ENCODE measurements around the gene CDH6. TPM values are rescaled to one million over a fixed set of nuclear protein-coding genes. Genes with fewer than 3 reads are reported as not detected.

CDH6 gene
- total and polyA plus RNA-seq, 10 of the 15 experiments (the other 5 are each of a cell fraction or from before 2014, with no cell fraction given), result 0.01 TPM; not detected in 9

DNA sequence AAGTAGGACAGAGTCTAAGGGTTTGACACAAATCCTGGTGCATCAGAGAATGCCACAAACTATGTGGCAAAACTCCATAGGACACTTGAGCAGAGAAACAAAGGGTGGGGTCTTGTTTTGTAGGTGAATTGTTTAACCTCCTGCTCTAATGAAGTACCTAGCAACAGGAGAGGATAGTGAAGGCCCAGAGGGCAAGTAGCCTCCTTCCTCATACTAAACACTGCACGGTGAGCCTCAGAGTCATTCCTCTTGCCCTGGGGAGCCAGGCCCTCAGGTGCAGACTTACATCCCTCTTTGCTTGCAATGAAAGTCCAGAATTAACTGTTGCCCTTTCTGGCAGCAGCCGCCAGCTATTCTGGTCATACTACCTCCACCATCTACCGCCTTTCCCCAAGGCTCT lies 172.3 kb downstream of the CDH6 start:
- CTCF ChIA-PET, result no interaction called here
- no peak overlapping the region for H2AFZ ChIP-seq (ENCODE audit: control insufficient read depth, low read depth, low read length)
- H4K20me1 ChIP-seq (ENCODE audit: control insufficient read depth, insufficient read depth), result no peaks in the 10 kb centered on the region
- POLR2A ChIA-PET, result no interaction called here
- H3K27ac ChIP-seq (ENCODE audit: control insufficient read depth, insufficient read depth), result no peak overlapping the region
- H3K79me2 ChIP-seq (ENCODE audit: control insufficient read depth, insufficient read depth, low read length), result no peaks in the 10 kb centered on the region
- H3K4me1 ChIP-seq (ENCODE audit: control insufficient read depth, insufficient read depth, low read length), result no peaks in the 10 kb centered on the region
- no TSS peak for BruUV-seq (replicated peaks)
- intact Hi-C loops (cut with micrococcal nuclease; ENCODE audit: unreplicated experiment), result no loop called here
- H3K4me3 ChIP-seq, result no peak overlapping the region
- no peak overlapping the region for H3K4me2 ChIP-seq (ENCODE audit: control insufficient read depth, insufficient read depth)
- SMC1A ChIA-PET (ENCODE audit: uncharacterized antibody, unreplicated experiment), result no interaction called here
- H3K9ac ChIP-seq (ENCODE audit: control insufficient read depth, insufficient read depth, low read length), result no peak overlapping the region
- H3K9me3 ChIP-seq (replicated peaks; ENCODE audit: control insufficient read depth, insufficient read depth, low read length), result no peaks in the 10 kb centered on the region; the same call in 2 of the 3 replicates
- H3K27me3 ChIP-seq (replicated peaks in 1 of 2; ENCODE audit: control insufficient read depth in 2 of 2, insufficient read depth in 2 of 2, low read length in 1 of 2), result peaks cover 0 to 3% of the 10 kb centered on the region in 2 experiments; a peak in 1 of 4 replicates
- H3K36me3 ChIP-seq (ENCODE audit: control insufficient read depth in 2 of 2, insufficient read depth in 2 of 2, low read length in 1 of 2), result no peaks in the 10 kb centered on the region
- WGBS (ENCODE audit: insufficient coverage, insufficient replicate concordance, low lambda C conversion rate, missing lambda C conversion rate), result 29% methylated on average over 3 of the region's 3 CpGs
- RAD21 ChIA-PET (ENCODE audit: unreplicated experiment), result no interaction called here
- FAIRE-seq (no peak), DNase-seq (ENCODE audit: low read depth, low spot score) (no peak), ATAC-seq (no peak)
- in situ Hi-C loops (cut with MboI), result no loop called here
- TF ChIP-seq, protein P1, sequence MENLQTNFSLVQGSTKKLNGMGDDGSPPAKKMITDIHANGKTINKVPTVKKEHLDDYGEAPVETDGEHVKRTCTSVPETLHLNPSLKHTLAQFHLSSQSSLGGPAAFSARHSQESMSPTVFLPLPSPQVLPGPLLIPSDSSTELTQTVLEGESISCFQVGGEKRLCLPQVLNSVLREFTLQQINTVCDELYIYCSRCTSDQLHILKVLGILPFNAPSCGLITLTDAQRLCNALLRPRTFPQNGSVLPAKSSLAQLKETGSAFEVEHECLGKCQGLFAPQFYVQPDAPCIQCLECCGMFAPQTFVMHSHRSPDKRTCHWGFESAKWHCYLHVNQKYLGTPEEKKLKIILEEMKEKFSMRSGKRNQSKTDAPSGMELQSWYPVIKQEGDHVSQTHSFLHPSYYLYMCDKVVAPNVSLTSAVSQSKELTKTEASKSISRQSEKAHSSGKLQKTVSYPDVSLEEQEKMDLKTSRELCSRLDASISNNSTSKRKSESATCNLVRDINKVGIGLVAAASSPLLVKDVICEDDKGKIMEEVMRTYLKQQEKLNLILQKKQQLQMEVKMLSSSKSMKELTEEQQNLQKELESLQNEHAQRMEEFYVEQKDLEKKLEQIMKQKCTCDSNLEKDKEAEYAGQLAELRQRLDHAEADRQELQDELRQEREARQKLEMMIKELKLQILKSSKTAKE (IDR thresholded peaks at IDR 0.05; ENCODE audit: low read depth, poor library complexity, severe bottlenecking), result no peak
- TF ChIP-seq FOS (IDR thresholded peaks at IDR 0.05; ENCODE audit: borderline replicate concordance, extremely low read depth, insufficient read length), result no peak
- no peak for TF ChIP-seq GATAD2B (conservative IDR thresholded peaks at IDR 0.05; ENCODE audit: low read depth)
- TF ChIP-seq, protein P2, sequence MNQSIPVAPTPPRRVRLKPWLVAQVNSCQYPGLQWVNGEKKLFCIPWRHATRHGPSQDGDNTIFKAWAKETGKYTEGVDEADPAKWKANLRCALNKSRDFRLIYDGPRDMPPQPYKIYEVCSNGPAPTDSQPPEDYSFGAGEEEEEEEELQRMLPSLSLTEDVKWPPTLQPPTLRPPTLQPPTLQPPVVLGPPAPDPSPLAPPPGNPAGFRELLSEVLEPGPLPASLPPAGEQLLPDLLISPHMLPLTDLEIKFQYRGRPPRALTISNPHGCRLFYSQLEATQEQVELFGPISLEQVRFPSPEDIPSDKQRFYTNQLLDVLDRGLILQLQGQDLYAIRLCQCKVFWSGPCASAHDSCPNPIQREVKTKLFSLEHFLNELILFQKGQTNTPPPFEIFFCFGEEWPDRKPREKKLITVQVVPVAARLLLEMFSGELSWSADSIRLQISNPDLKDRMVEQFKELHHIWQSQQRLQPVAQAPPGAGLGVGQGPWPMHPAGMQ (IDR thresholded peaks at IDR 0.05; ENCODE audit: borderline replicate concordance), result no peak
- TF ChIP-seq, protein P3, sequence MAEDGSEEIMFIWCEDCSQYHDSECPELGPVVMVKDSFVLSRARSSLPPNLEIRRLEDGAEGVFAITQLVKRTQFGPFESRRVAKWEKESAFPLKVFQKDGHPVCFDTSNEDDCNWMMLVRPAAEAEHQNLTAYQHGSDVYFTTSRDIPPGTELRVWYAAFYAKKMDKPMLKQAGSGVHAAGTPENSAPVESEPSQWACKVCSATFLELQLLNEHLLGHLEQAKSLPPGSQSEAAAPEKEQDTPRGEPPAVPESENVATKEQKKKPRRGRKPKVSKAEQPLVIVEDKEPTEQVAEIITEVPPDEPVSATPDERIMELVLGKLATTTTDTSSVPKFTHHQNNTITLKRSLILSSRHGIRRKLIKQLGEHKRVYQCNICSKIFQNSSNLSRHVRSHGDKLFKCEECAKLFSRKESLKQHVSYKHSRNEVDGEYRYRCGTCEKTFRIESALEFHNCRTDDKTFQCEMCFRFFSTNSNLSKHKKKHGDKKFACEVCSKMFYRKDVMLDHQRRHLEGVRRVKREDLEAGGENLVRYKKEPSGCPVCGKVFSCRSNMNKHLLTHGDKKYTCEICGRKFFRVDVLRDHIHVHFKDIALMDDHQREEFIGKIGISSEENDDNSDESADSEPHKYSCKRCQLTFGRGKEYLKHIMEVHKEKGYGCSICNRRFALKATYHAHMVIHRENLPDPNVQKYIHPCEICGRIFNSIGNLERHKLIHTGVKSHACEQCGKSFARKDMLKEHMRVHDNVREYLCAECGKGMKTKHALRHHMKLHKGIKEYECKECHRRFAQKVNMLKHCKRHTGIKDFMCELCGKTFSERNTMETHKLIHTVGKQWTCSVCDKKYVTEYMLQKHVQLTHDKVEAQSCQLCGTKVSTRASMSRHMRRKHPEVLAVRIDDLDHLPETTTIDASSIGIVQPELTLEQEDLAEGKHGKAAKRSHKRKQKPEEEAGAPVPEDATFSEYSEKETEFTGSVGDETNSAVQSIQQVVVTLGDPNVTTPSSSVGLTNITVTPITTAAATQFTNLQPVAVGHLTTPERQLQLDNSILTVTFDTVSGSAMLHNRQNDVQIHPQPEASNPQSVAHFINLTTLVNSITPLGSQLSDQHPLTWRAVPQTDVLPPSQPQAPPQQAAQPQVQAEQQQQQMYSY (CRISPR knock-in tag; IDR thresholded peaks at IDR 0.05), result no peak
- no peak for TF ChIP-seq BACH1 (IDR thresholded peaks at IDR 0.05; ENCODE audit: borderline replicate concordance)
- TF ChIP-seq TCF3 (IDR thresholded peaks at IDR 0.05; ENCODE audit: borderline replicate concordance, insufficient read depth, low read depth, low read length), result no peak
- TF ChIP-seq MEF2B (IDR thresholded peaks at IDR 0.05; ENCODE audit: partially characterized antibody, poor library complexity, severe bottlenecking), result no peak
- no peak for TF ChIP-seq ZNF274 (IDR thresholded peaks at IDR 0.05; ENCODE audit: insufficient read depth, insufficient read length)
- TF ChIP-seq ATF7 (IDR thresholded peaks at IDR 0.05; ENCODE audit: low read depth), result no peak
- no peak for TF ChIP-seq PAX8 (IDR thresholded peaks at IDR 0.05)
- TF ChIP-seq STAT1 (conservative IDR thresholded peaks at IDR 0.05), result no peak
- TF ChIP-seq NR2C2 (IDR thresholded peaks at IDR 0.05; ENCODE audit: borderline replicate concordance, control insufficient read depth, insufficient read length, low read depth), result no peak
- TF ChIP-seq KLF5 (IDR thresholded peaks at IDR 0.05; ENCODE audit: partially characterized antibody), result no peak
- no peak for TF ChIP-seq SMARCA5 (IDR thresholded peaks at IDR 0.05)
- no peak for TF ChIP-seq MYC (IDR thresholded peaks at IDR 0.05; ENCODE audit: insufficient read depth, insufficient read length, insufficient replicate concordance, low read length, severe bottlenecking)
- TF ChIP-seq GABPA (IDR thresholded peaks at IDR 0.05; ENCODE audit: low read depth), result no peak
